Peyer's patch (tissue), 4 donors: ENCODE data around the gene MRPL51. TPM values are rescaled to one million over a fixed set of nuclear protein-coding genes. Genes with fewer than 3 reads are reported as not detected.
A peak's percentile ranks its signal among the peaks of the same experiment; 100 is the strongest.
"Not testable (repeated sequence)": the region's sequence is repeated elsewhere in the genome, so short reads cannot be mapped to it uniquely, and the experiment has no call there.

Experiments
- DNase-seq, 3 donors: peaks; one replicate each; pipeline ENCODE4 v3.0.0-alpha.2; 2017 to 2019
- H3K27ac ChIP-seq, 4 donors: fragments of 200-600 bp; sonication (generic); one replicate each; pipeline ENCODE4 v1.5.1; 2016 to 2019
- H3K27me3 ChIP-seq, 2 donors: fragments of 200-600 bp; sonication (generic); one replicate each; pipeline ENCODE4 v1.5.1; 2019
- H3K36me3 ChIP-seq, 3 donors: fragments of 200-600 bp; sonication (generic); one replicate each; pipeline ENCODE4 v1.5.1; 2016 to 2019
- H3K4me1 ChIP-seq, 4 donors: fragments of 200-600 bp; sonication (generic); one replicate each; pipeline ENCODE4 v1.5.1; 2016 to 2019
- H3K4me3 ChIP-seq, 4 donors: fragments of 200-600 bp; sonication (generic); 1 replicate in 3 of 4; 2 replicates in 1 of 4; pipeline ENCODE4 v1.5.1; 2016 to 2019; ENCODE audit warnings: mild to moderate bottlenecking in 1 of 4
- H3K9me3 ChIP-seq, 4 donors: fragments of 200-600 bp; sonication (generic); one replicate each; pipeline ENCODE4 v1.5.1; 2016 to 2019; ENCODE audit warnings: mild to moderate bottlenecking in 1 of 4
- CTCF ChIP-seq, 6 experiments: fragments of 450-650 bp in 4 of 6; fragments of 200-600 bp in 2 of 6; sonication (generic) in 1 of 6; IDR thresholded peaks; one replicate each; pipeline ENCODE4 v1.5.1; 2017 to 2019; ENCODE audit warnings: antibody characterized with exemption in 6 of 6, mild to moderate bottlenecking in 3 of 6, moderate library complexity in 1 of 6
- POLR2A ChIP-seq, 2 donors: fragments of 450-650 bp; IDR thresholded peaks; one replicate each; pipeline ENCODE4 v1.5.1; 2017; ENCODE audit warnings: antibody characterized with exemption in 2 of 2, mild to moderate bottlenecking in 2 of 2, moderate library complexity in 2 of 2
- total RNA-seq, 4 donors: library from RNA; depleted of rRNA; stranded (reverse); fragments of >200 nt; gene quantifications; one replicate each; pipeline ENCODE4 v1.1.0, GENCODE V29; 2016

Gene MRPL51
- total RNA-seq, 4 donors from 2014 or later, result 23.5 to 71.8 (median 61.6) TPM

- peak overlapping the region in 1 of 4 donors; percentile 32 for H3K4me3 ChIP-seq
- peaks cover 0 to 33% (median 0%) of the 10 kb centered on the region in 3 donors for H3K36me3 ChIP-seq
- DNase-seq, result peak in 2 of 3 donors; percentile 53 to 70
- H3K27me3 ChIP-seq, result no peaks in the 10 kb centered on the region
- TF ChIP-seq POLR2A (IDR thresholded peaks at IDR 0.05) (no peak), CTCF (IDR thresholded peaks at IDR 0.05) (no peak)
- no peaks in the 10 kb centered on the region for H3K9me3 ChIP-seq
- peak overlapping the region; percentile 64 to 90 (median 84) for H3K27ac ChIP-seq
- peaks cover 0 to 64% (median 28%) of the 10 kb centered on the region in 4 donors for H3K4me1 ChIP-seq
Measured at GRCh38 chr12:6539707-6540134, 46.7 kb upstream of the MRPL51 start.

GRCh38 chr12:6539314-6539682 is 46.2 kb upstream of the MRPL51 start:
- Histone ChIP-seq H3K27ac (peak overlapping the region in 3 of 4 donors; percentile 77 to 97 (median 90)), H3K9me3 (no peaks in the 10 kb centered on the region), H3K27me3 (no peaks in the 10 kb centered on the region), H3K4me1 (peaks cover 0 to 64% (median 28%) of the 10 kb centered on the region in 4 donors), H3K36me3 (peaks cover 0 to 33% (median 0%) of the 10 kb centered on the region in 3 donors), H3K4me3 (no peak overlapping the region)
- DNase-seq, result no peak
- TF ChIP-seq CTCF (IDR thresholded peaks at IDR 0.05) (no peak), POLR2A (IDR thresholded peaks at IDR 0.05) (no peak)

- no peak for DNase-seq
Measured at GRCh38 chr12:6538420-6539313, 45.6 kb upstream of the MRPL51 start.

GRCh38 chr12:6537580-6538419 is 44.7 kb upstream of the MRPL51 start:
- peak; percentile 86 to 95 (median 86) for DNase-seq
- H3K9me3 ChIP-seq, H3K27me3 ChIP-seq, H3K4me3 ChIP-seq: not testable (repeated sequence)
- peaks cover 0 to 33% (median 0%) of the 10 kb centered on the region in 3 donors for H3K36me3 ChIP-seq
- TF ChIP-seq CTCF (IDR thresholded peaks at IDR 0.05), result peak; percentile 81 to 93 (median 86)
- H3K4me1 ChIP-seq, result peaks cover 1 to 75% (median 32%) of the 10 kb centered on the region in 4 donors
- peak overlapping the region; percentile 59 to 98 (median 83) for H3K27ac ChIP-seq

More at GRCh38 chr12:6538420-6539313, 45.6 kb upstream of the MRPL51 start:
- Histone ChIP-seq H3K27me3 (no peaks in the 10 kb centered on the region), H3K27ac (peak overlapping the region in 2 of 4 donors; percentile 97 to 98), H3K36me3 (peaks cover 0 to 33% (median 0%) of the 10 kb centered on the region in 3 donors), H3K4me1 (peaks cover 0 to 66% (median 28%) of the 10 kb centered on the region in 4 donors), H3K4me3 (no peak overlapping the region), H3K9me3 (no peaks in the 10 kb centered on the region)
- TF ChIP-seq POLR2A (IDR thresholded peaks at IDR 0.05) (no peak), CTCF (IDR thresholded peaks at IDR 0.05) (no peak)

GRCh38 chr12:6536894-6537579 is 44.0 kb upstream of the MRPL51 start:
- no peak overlapping the region for H3K4me3 ChIP-seq
- peak overlapping the region; percentile 97 to 98 (median 98) for H3K27ac ChIP-seq
- no peak for DNase-seq
- H3K9me3 ChIP-seq, result no peaks in the 10 kb centered on the region
- H3K4me1 ChIP-seq, result peaks cover 4 to 82% (median 38%) of the 10 kb centered on the region in 4 donors
- H3K27me3 ChIP-seq, result no peaks in the 10 kb centered on the region
- TF ChIP-seq POLR2A (IDR thresholded peaks at IDR 0.05) (no peak), CTCF (IDR thresholded peaks at IDR 0.05) (no peak)
- peaks cover 0 to 33% (median 0%) of the 10 kb centered on the region in 3 donors for H3K36me3 ChIP-seq
